B cell (primary cell): ENCODE measurements around the gene D2HGDH. TPM values are rescaled to one million over a fixed set of nuclear protein-coding genes. Genes with fewer than 3 reads are reported as not detected.

Experiments
- ATAC-seq: fragments of 200-7000 bp; cut with Tn5 transposase; one replicate; pipeline ENCODE4 v1.10.0; 2021; ENCODE audit warnings: low read depth, mild to moderate bottlenecking, moderate number of reproducible peaks, moderate library complexity
- CTCF ChIA-PET: fragments of 350-600 bp; sonication (Branson Sonifier 250); formaldehyde crosslinking; loops from one replicate; lab custom pipeline; 2021; ENCODE audit warnings: antibody characterized with exemption, inconsistent platforms; lab: Charles Lee
- POLR2A ChIA-PET: fragments of 350-600 bp; sonication (Branson Sonifier 250); formaldehyde crosslinking; loops from one replicate; lab custom pipeline; 2021; ENCODE audit warnings: antibody characterized with exemption; lab: Charles Lee
- DNase-seq: peaks from one replicate; pipeline ENCODE4 v3.0.0; 2013
- H2AFZ ChIP-seq: 2 replicates; pipeline ENCODE4 v1.6.1; 2012; ENCODE audit warnings: mild to moderate bottlenecking, low read depth, low read length; ENCODE audit not compliant: insufficient read depth, poor library complexity, severe bottlenecking
- H3K27ac ChIP-seq, 2 donors: 1 replicate in 1 of 2; 2 replicates in 1 of 2; pipeline ENCODE4 v1.5.1; 2012 to 2013; ENCODE audit warnings: low read length in 2 of 2, mild to moderate bottlenecking in 2 of 2, moderate library complexity in 1 of 2
- H3K27me3 ChIP-seq, 4 experiments: fragments of 200-600 bp in 1 of 4; sonication (generic) in 1 of 4; replicated peaks in 1 of 4; 1 replicate in 2 of 4; 2 replicates in 2 of 4; pipeline versions ENCODE4 v1.6.1 to v1.7.0; 2013 to 2016; ENCODE audit warnings: low read length in 3 of 4, mild to moderate bottlenecking in 2 of 4, mixed read lengths in 1 of 4, moderate library complexity in 1 of 4; ENCODE audit not compliant: insufficient read depth in 4 of 4, control insufficient read depth in 3 of 4; ENCODE audit errors: control extremely low read depth in 1 of 4
- H3K36me3 ChIP-seq, 2 experiments: replicated peaks in 1 of 2; 1 replicate in 1 of 2; 2 replicates in 1 of 2; pipeline versions ENCODE4 v1.6.1 to v1.7.1; 2013; ENCODE audit warnings: low read length in 1 of 2; ENCODE audit not compliant: insufficient read depth in 2 of 2, control insufficient read depth in 1 of 2; ENCODE audit errors: control extremely low read depth in 1 of 2, extremely low read depth in 1 of 2
- H3K4me1 ChIP-seq, 2 donors: fragments of 200-600 bp in 1 of 2; sonication (generic) in 1 of 2; 1 replicate in 1 of 2; 2 replicates in 1 of 2; pipeline versions ENCODE4 v1.5.1 to v1.6.1; 2013 to 2017; ENCODE audit warnings: low read length in 2 of 2; ENCODE audit not compliant: control insufficient read depth in 2 of 2, insufficient read depth in 2 of 2
- H3K4me2 ChIP-seq: replicated peaks from 2 replicates; pipeline ENCODE3; 2012; ENCODE audit warnings: mild to moderate bottlenecking, low read depth, low read length; ENCODE audit not compliant: poor library complexity, severe bottlenecking
- H3K4me3 ChIP-seq, 5 experiments: fragments of 200-600 bp in 1 of 5; sonication (generic) in 1 of 5; 1 replicate in 3 of 5; 2 replicates in 2 of 5; pipeline versions ENCODE4 v1.5.1 to v1.7.0; 2011 to 2016; ENCODE audit warnings: low read length in 4 of 5, mild to moderate bottlenecking in 4 of 5, low read depth in 2 of 5, control low read depth in 1 of 5, moderate library complexity in 1 of 5; ENCODE audit not compliant: insufficient read depth in 1 of 5; ENCODE audit errors: control extremely low read depth in 1 of 5, extremely low read depth in 1 of 5
- H3K79me2 ChIP-seq: fragments of 200-600 bp; sonication (generic); one replicate; pipeline ENCODE4 v1.6.0; 2016; ENCODE audit warnings: low read length; ENCODE audit not compliant: control insufficient read depth, insufficient read depth
- H3K9ac ChIP-seq: fragments of 200-600 bp; sonication (generic); 2 replicates; pipeline ENCODE4 v1.6.1; 2017; ENCODE audit warnings: mild to moderate bottlenecking, low read length, moderate library complexity
- H3K9me3 ChIP-seq, 3 donors: one replicate each; pipeline versions ENCODE4 v1.6.1 to v1.7.1; 2013; ENCODE audit warnings: low read length in 2 of 3; ENCODE audit not compliant: control insufficient read depth in 2 of 3, insufficient read depth in 1 of 3; ENCODE audit errors: control extremely low read depth in 1 of 3
- H4K20me1 ChIP-seq: 2 replicates; pipeline ENCODE4 v1.6.0; 2012; ENCODE audit warnings: mild to moderate bottlenecking, low read length; ENCODE audit not compliant: insufficient read depth, control insufficient read depth, poor library complexity, severe bottlenecking
- H3K27ac Mint-ChIP-seq: one replicate; pipeline ENCODE4 v1.8.0; 2021; ENCODE audit warnings: mixed read lengths
- H3K27me3 Mint-ChIP-seq: one replicate; pipeline ENCODE4 v1.8.0; 2021; ENCODE audit warnings: mixed read lengths
- H3K4me1 Mint-ChIP-seq: one replicate; pipeline ENCODE4 v1.8.0; 2021; ENCODE audit warnings: mixed read lengths
- H3K4me3 Mint-ChIP-seq: one replicate; pipeline ENCODE4 v1.8.0; 2021; ENCODE audit warnings: mixed read lengths
- H3K9me3 Mint-ChIP-seq: one replicate; pipeline ENCODE4 v1.8.0; 2022; ENCODE audit warnings: mixed read lengths; ENCODE audit not compliant: insufficient read depth
- EZH2 ChIP-seq: IDR thresholded peaks from 2 replicates; pipeline ENCODE4 v1.6.1; 2012; ENCODE audit warnings: borderline replicate concordance, low read depth, mild to moderate bottlenecking, moderate library complexity, low read length; ENCODE audit not compliant: insufficient read depth, poor library complexity, severe bottlenecking
- WGBS: methylation state at CpG from one replicate; pipeline ENCODE4 v1.1.5; 2013; ENCODE audit warnings: missing lambda C conversion rate; ENCODE audit not compliant: insufficient coverage; 5-methylcytosine and 5-hydroxymethylcytosine counted together
- intact Hi-C: fragments of 100-400 bp; cut with micrococcal nuclease; formaldehyde crosslinking; loops from one replicate; pipeline ENCODE4 v1.10.0; 2022
- polyA plus RNA-seq: library from polyadenylated mRNA; depleted of rRNA; stranded (reverse); fragments of >200 nt; gene quantifications from 2 replicates; pipeline ENCODE4 v1.2.3, GENCODE V29; 2012
- total RNA-seq, 2 donors: library from RNA; stranded (reverse); fragments of 120-200 nt in 1 of 2; gene quantifications; 1 replicate in 1 of 2; 2 replicates in 1 of 2; pipeline versions ENCODE4 v1.2.3 to v1.2.4, GENCODE V29; 2013 to 2022
- TF ChIP-seq, protein P1 (sequence below): fragments of 200-600 bp; IDR thresholded peaks from one replicate; pipeline ENCODE4 v1.8.0; 2022; ENCODE audit warnings: antibody characterized with exemption, mild to moderate bottlenecking

The D2HGDH gene
- total and polyA plus RNA-seq, 2 donors (not counting 1 experiment from before 2014, with no cell fraction given), result 44.0 to 67.7 TPM

DNA sequence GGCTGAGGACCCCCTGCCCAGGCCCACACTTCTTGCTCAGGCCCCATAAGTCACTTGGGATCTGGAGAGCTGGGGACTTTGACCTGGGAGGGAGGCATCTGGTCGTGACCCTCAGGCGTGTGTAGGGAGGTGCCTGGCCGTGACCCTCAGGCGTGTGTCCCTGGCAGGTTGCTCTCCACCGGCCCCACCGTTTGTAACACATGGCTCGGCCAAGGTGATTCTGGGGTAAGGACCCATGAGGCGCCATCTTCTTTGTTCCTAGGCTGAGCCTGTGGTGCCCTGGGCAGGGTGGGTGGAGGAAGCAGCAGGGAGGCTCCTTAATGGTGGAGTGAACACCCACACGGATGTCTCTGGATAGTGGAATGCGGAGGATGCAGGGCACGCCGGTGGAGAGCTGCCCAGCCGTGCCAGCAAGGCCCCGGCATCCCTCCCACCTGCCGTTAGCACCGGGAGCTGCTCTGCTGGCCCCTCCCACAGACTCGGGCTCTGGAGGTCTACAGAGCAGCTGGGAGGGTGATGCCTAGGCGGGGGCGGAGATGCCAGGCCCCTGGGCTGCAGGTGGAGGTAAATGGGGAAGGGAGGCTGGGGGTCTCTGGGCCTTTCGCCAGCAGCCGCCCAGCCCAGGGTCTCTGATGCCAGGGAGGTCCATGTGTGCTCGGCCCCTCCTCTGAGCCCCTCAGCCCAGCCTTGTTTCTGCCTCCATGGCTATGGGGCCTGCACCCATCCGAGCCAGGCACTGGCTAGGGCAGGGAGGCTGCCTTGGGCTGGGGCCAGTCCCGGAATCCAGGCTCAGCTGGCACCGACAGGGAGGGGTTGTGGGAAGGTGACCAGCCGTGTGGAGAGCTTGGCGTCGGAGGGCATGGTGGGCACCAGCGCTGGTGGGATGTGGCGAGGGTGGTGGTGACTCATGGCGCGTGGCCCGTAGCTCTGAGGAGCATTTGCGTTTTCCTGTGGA, 41.1 kb downstream of the D2HGDH start:
- TF ChIP-seq EZH2, result no peak
- TF ChIP-seq, protein P1, sequence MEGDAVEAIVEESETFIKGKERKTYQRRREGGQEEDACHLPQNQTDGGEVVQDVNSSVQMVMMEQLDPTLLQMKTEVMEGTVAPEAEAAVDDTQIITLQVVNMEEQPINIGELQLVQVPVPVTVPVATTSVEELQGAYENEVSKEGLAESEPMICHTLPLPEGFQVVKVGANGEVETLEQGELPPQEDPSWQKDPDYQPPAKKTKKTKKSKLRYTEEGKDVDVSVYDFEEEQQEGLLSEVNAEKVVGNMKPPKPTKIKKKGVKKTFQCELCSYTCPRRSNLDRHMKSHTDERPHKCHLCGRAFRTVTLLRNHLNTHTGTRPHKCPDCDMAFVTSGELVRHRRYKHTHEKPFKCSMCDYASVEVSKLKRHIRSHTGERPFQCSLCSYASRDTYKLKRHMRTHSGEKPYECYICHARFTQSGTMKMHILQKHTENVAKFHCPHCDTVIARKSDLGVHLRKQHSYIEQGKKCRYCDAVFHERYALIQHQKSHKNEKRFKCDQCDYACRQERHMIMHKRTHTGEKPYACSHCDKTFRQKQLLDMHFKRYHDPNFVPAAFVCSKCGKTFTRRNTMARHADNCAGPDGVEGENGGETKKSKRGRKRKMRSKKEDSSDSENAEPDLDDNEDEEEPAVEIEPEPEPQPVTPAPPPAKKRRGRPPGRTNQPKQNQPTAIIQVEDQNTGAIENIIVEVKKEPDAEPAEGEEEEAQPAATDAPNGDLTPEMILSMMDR, result no peak
- H3K27ac Mint-ChIP-seq, result no peak overlapping the region
- no peak overlapping the region for H3K4me3 ChIP-seq
- WGBS, result 93% methylated on average over 33 of the region's 34 CpGs
- no peak overlapping the region for H2AFZ ChIP-seq
- no peak overlapping the region for H3K27ac ChIP-seq
- POLR2A ChIA-PET, result no interaction called here
- H3K36me3 ChIP-seq, result no peaks in the 10 kb centered on the region
- H3K27me3 Mint-ChIP-seq, result peaks cover 4% of the 10 kb centered on the region
- intact Hi-C loops, result no loop called here
- DNase-seq (no peak), ATAC-seq (no peak)
- H3K4me3 Mint-ChIP-seq, result no peak overlapping the region
- no peaks in the 10 kb centered on the region for H4K20me1 ChIP-seq
- peaks cover 0 to 15% of the 10 kb centered on the region in 2 donors for H3K4me1 ChIP-seq
- no peak overlapping the region for H3K9ac ChIP-seq
- peaks cover 0 to 13% (median 0%) of the 10 kb centered on the region in 4 experiments for H3K27me3 ChIP-seq
- H3K79me2 ChIP-seq, result no peaks in the 10 kb centered on the region
- H3K4me1 Mint-ChIP-seq, result peaks cover 9% of the 10 kb centered on the region
- no peak overlapping the region for H3K4me2 ChIP-seq
- no peaks in the 10 kb centered on the region for H3K9me3 Mint-ChIP-seq
- CTCF ChIA-PET, result no interaction called here
- peaks cover 0 to under 1% (median 0%) of the 10 kb centered on the region in 3 donors for H3K9me3 ChIP-seq
